Aorta (tissue), 5 donors: ENCODE data around the gene STIM1. TPM values are rescaled to one million over a fixed set of nuclear protein-coding genes. Genes with fewer than 3 reads are reported as not detected.

Experiments used
- ATAC-seq: fragments of 200-7000 bp; cut with Tn5 transposase; one replicate; pipeline ENCODE4 v1.9.1; 2022; ENCODE audit warnings: moderate library complexity; ENCODE audit not compliant: low FRiP score
- DNase-seq, 2 donors: peaks; one replicate each; pipeline ENCODE4 v3.0.0-alpha.2; 2020
- H3K27ac ChIP-seq, 2 donors: one replicate each; pipeline ENCODE4 v1.5.1; 2013; ENCODE audit warnings: low read length in 2 of 2, mild to moderate bottlenecking in 2 of 2, moderate library complexity in 2 of 2, control low read depth in 1 of 2, inconsistent platforms in 1 of 2, low read depth in 1 of 2
- H3K27me3 ChIP-seq, 2 donors: one replicate each; pipeline ENCODE4 v1.6.1; 2013; ENCODE audit warnings: control low read depth in 1 of 2, low read length in 1 of 2, mild to moderate bottlenecking in 1 of 2, moderate library complexity in 1 of 2; ENCODE audit not compliant: insufficient read depth in 2 of 2, control insufficient read depth in 1 of 2
- H3K36me3 ChIP-seq, 2 donors: one replicate each; pipeline ENCODE4 v1.6.1; 2013; ENCODE audit warnings: control low read depth in 1 of 2, low read length in 1 of 2, mild to moderate bottlenecking in 1 of 2; ENCODE audit not compliant: insufficient read depth in 2 of 2, control insufficient read depth in 1 of 2
- H3K4me1 ChIP-seq, 2 donors: one replicate each; pipeline ENCODE4 v1.6.1; 2013; ENCODE audit warnings: low read length in 2 of 2, control low read depth in 1 of 2, mild to moderate bottlenecking in 1 of 2, moderate library complexity in 1 of 2; ENCODE audit not compliant: insufficient read depth in 2 of 2, control insufficient read depth in 1 of 2
- H3K4me3 ChIP-seq, 2 donors: one replicate each; pipeline ENCODE4 v1.5.1; 2013; ENCODE audit warnings: low read length in 2 of 2, control low read depth in 1 of 2, mild to moderate bottlenecking in 1 of 2
- H3K9me3 ChIP-seq: one replicate; pipeline ENCODE4 v1.6.1; 2013; ENCODE audit warnings: mild to moderate bottlenecking, low read length; ENCODE audit not compliant: control insufficient read depth
- WGBS, 2 donors: extraction: QIAGEN DNeasy Blood & Tissue Kit; methylation state at CpG; one replicate each; pipeline ENCODE4 v1.1.7; 2013; 5-methylcytosine and 5-hydroxymethylcytosine counted together
- intact Hi-C, 2 donors: fragments of 100-400 bp; cut with DNase I; formaldehyde crosslinking; loops; one replicate each; pipeline versions ENCODE4 v1.14.2 to v1.15.0; 2022
- polyA plus RNA-seq, 2 donors: library from polyadenylated mRNA; stranded (reverse); fragments of 200-250 nt; gene quantifications; one replicate each; pipeline ENCODE4 v1.2.3, GENCODE V29; 2013
- total RNA-seq, 2 donors: library from RNA; stranded (reverse); fragmentation: NEBNext Ultra II Directional; extraction: Animal tissue kit (Norgen Biotek cat#: 25700); gene quantifications; one replicate each; pipeline ENCODE4 v1.2.1, GENCODE V29; 2021
- donor health status: healthy with polysubstance abuse.
- donor health status: Bipolar disorder and iron deficiency.
- donor health status: DM: no; HTN: no; CAD: no.
- donor health status: DM: no; HTN: no; CAD: no.
- donor health status: DM: yes; HTN: yes; CAD: no.

STIM1 gene
- total and polyA plus RNA-seq, 4 donors = 14.9 to 69.5 (median 48.8) TPM

GRCh38 chr11:3826721-3827120, 28.7 kb upstream of the STIM1 start:
- DNase-seq = no peak
- ATAC-seq = no peak
- H3K27ac ChIP-seq = no peak overlapping the region
- no peaks in the 10 kb centered on the region for H3K4me1 ChIP-seq
- H3K27me3 ChIP-seq = no peaks in the 10 kb centered on the region
- intact Hi-C loops = no loop called here
- H3K4me3 ChIP-seq = no peak overlapping the region
- H3K9me3 ChIP-seq = no peaks in the 10 kb centered on the region
- H3K36me3 ChIP-seq = peaks cover 0 to 10% of the 10 kb centered on the region in 2 donors
- WGBS, 2 donors = 89 to 93% methylated on average over 3 of the region's 3 CpGs

GRCh38 chr11:3827434-3828186, 27.9 kb upstream of the STIM1 start:
- ATAC-seq = no peak
- intact Hi-C loops = no loop called here
- Histone ChIP-seq H3K9me3 (no peaks in the 10 kb centered on the region), H3K27ac (no peak overlapping the region), H3K27me3 (no peaks in the 10 kb centered on the region), H3K36me3 (peaks cover 0 to 10% of the 10 kb centered on the region in 2 donors), H3K4me3 (no peak overlapping the region), H3K4me1 (no peaks in the 10 kb centered on the region)
- WGBS, 2 donors = 93 to 94% methylated on average over 35 of the region's 35 CpGs
- DNase-seq = no peak

- DNase-seq = no peak
- Histone ChIP-seq H3K27ac (no peak overlapping the region), H3K27me3 (no peaks in the 10 kb centered on the region), H3K36me3 (peaks cover 0 to 10% of the 10 kb centered on the region in 2 donors), H3K4me3 (no peak overlapping the region), H3K9me3 (no peaks in the 10 kb centered on the region), H3K4me1 (no peaks in the 10 kb centered on the region)
- intact Hi-C loops = no loop called here
- WGBS, 2 donors = 96 to 99% methylated on average over 3 of the region's 3 CpGs
- ATAC-seq = no peak
Measured at GRCh38 chr11:3830088-3830487, 25.4 kb upstream of the STIM1 start.

- no peak overlapping the region for H3K27ac ChIP-seq
- no peaks in the 10 kb centered on the region for H3K27me3 ChIP-seq
- DNase-seq (no peak), ATAC-seq (no peak)
- 50 to 84% methylated on average over 1 of the region's 1 CpG for WGBS, 2 donors
- intact Hi-C loops = no loop called here
- H3K4me1 ChIP-seq = no peaks in the 10 kb centered on the region
- peaks cover 0 to 10% of the 10 kb centered on the region in 2 donors for H3K36me3 ChIP-seq
- no peak overlapping the region for H3K4me3 ChIP-seq
- H3K9me3 ChIP-seq = no peaks in the 10 kb centered on the region
Measured at GRCh38 chr11:3830730-3831129, 24.7 kb upstream of the STIM1 start.

GRCh38 chr11:3831378-3832239, 23.9 kb upstream of the STIM1 start:
- DNase-seq (peak in 1 of 2 donors; percentile 69), ATAC-seq (no peak)
- Histone ChIP-seq H3K27me3 (no peaks in the 10 kb centered on the region), H3K27ac (no peak overlapping the region), H3K9me3 (no peaks in the 10 kb centered on the region), H3K36me3 (peaks cover 0 to 10% of the 10 kb centered on the region in 2 donors), H3K4me3 (no peak overlapping the region), H3K4me1 (no peaks in the 10 kb centered on the region)
- intact Hi-C loops = no loop called here
- 75 to 77% methylated on average over 12 of the region's 13 CpGs for WGBS, 2 donors

GRCh38 chr11:3832816-3833215, 22.6 kb upstream of the STIM1 start:
- intact Hi-C loops = no loop called here
- Histone ChIP-seq H3K36me3 (peaks cover 0 to under 1% of the 10 kb centered on the region in 2 donors), H3K27me3 (no peaks in the 10 kb centered on the region), H3K4me3 (no peak overlapping the region), H3K4me1 (no peaks in the 10 kb centered on the region), H3K27ac (no peak overlapping the region), H3K9me3 (no peaks in the 10 kb centered on the region)
- DNase-seq = no peak
- 92 to 95% methylated on average over 2 of the region's 2 CpGs for WGBS, 2 donors
- no peak for ATAC-seq

GRCh38 chr11:3833449-3833848, 22.0 kb upstream of the STIM1 start:
- Histone ChIP-seq H3K36me3 (no peaks in the 10 kb centered on the region), H3K4me1 (no peaks in the 10 kb centered on the region), H3K9me3 (no peaks in the 10 kb centered on the region), H3K4me3 (no peak overlapping the region), H3K27ac (no peak overlapping the region), H3K27me3 (no peaks in the 10 kb centered on the region)
- ATAC-seq (no peak), DNase-seq (no peak)
- 87 to 90% methylated on average over 2 of the region's 2 CpGs for WGBS, 2 donors
- intact Hi-C loops = no loop called here

- intact Hi-C loops = no loop called here
Measured at GRCh38 chr11:3834349-3834663, 21.2 kb upstream of the STIM1 start.

More at GRCh38 chr11:3834349-3834663, 21.2 kb upstream of the STIM1 start:
- ATAC-seq (no peak), DNase-seq (no peak)
- no peaks in the 10 kb centered on the region for H3K27me3 ChIP-seq
- no peaks in the 10 kb centered on the region for H3K9me3 ChIP-seq
- WGBS, 2 donors = 84 to 85% methylated on average over 4 of the region's 4 CpGs
- H3K4me1 ChIP-seq = no peaks in the 10 kb centered on the region
- no peak overlapping the region for H3K4me3 ChIP-seq
- no peak overlapping the region for H3K27ac ChIP-seq
- no peaks in the 10 kb centered on the region for H3K36me3 ChIP-seq
